ENCODE measurements around the gene SNAI3. TPM values are rescaled to one million over a fixed set of nuclear protein-coding genes. Genes with fewer than 3 reads are reported as not detected.

SNAI3 gene
- total RNA-seq, 2 donors from 2014 or later = 0.27 TPM; not detected in 1

GRCh38 chr16:88630433-88630832 lies 55.9 kb downstream of the SNAI3 start:
- no peak overlapping the region for H3K4me3 ChIP-seq
- ATAC-seq (ENCODE audit: insufficient number of reproducible peaks, low FRiP score, low read depth) (no peak), DNase-seq (ENCODE audit: low spot score) (no peak)
- H3K27me3 ChIP-seq (replicated peaks; ENCODE audit: insufficient read depth) = no peaks in the 10 kb centered on the region
- TF ChIP-seq CTCF (IDR thresholded peaks at IDR 0.05) = no peak
- no peaks in the 10 kb centered on the region for H3K9me3 ChIP-seq
- peaks cover 61% of the 10 kb centered on the region for H3K36me3 ChIP-seq
- no peak overlapping the region for H3K27ac ChIP-seq
- H3K4me1 ChIP-seq (ENCODE audit: control insufficient read depth in 1 of 2, low read depth in 2 of 2) = peaks cover 0 to 10% of the 10 kb centered on the region in 2 donors

- no peak for TF ChIP-seq CTCF (IDR thresholded peaks at IDR 0.05)
- no peak overlapping the region for H3K4me3 ChIP-seq
- no peaks in the 10 kb centered on the region for H3K9me3 ChIP-seq
- no peak overlapping the region for H3K27ac ChIP-seq
- ATAC-seq (ENCODE audit: insufficient number of reproducible peaks, low FRiP score, low read depth) (no peak), DNase-seq (ENCODE audit: low spot score) (no peak)
- peaks cover 0 to 9% of the 10 kb centered on the region in 2 donors for H3K4me1 ChIP-seq (ENCODE audit: control insufficient read depth in 1 of 2, low read depth in 2 of 2)
- H3K27me3 ChIP-seq (replicated peaks; ENCODE audit: insufficient read depth) = no peaks in the 10 kb centered on the region
- H3K36me3 ChIP-seq = peaks cover 67% of the 10 kb centered on the region
These were observed 56.5 kb downstream of the SNAI3 start for GRCh38 chr16:88629835-88630234.

GRCh38 chr16:88628512-88628974 lies 57.8 kb downstream of the SNAI3 start:
- Histone ChIP-seq H3K27me3 (replicated peaks; ENCODE audit: insufficient read depth) (no peaks in the 10 kb centered on the region), H3K36me3 (peaks cover 80% of the 10 kb centered on the region), H3K27ac (no peak overlapping the region), H3K4me1 (ENCODE audit: control insufficient read depth in 1 of 2, low read depth in 2 of 2) (no peaks in the 10 kb centered on the region), H3K4me3 (no peak overlapping the region), H3K9me3 (no peaks in the 10 kb centered on the region)
- ATAC-seq (ENCODE audit: insufficient number of reproducible peaks, low FRiP score, low read depth) (no peak), DNase-seq (ENCODE audit: low spot score) (no peak)
- TF ChIP-seq CTCF (IDR thresholded peaks at IDR 0.05) = no peak

Other genes starting within 250 kb of the SNAI3 start
- gene ZFPM1, start 233.2 kb downstream of the SNAI3 start, total RNA-seq = 1 to 10 TPM; 1.8 to 2.5 TPM
- 10 to 100 TPM; 21.8 to 30.3 TPM for gene ZC3H18, start 116.1 kb downstream of the SNAI3 start, total RNA-seq
- gene IL17C, start 47.9 kb downstream of the SNAI3 start, total RNA-seq = under 1 TPM in 1 of 2 donors, not detected in 1; 0.92 TPM
- 100 to 1,000 TPM; 169 to 295 TPM for gene CYBA, start 35.5 kb downstream of the SNAI3 start, total RNA-seq
- 10 to 100 TPM; 22.4 to 38.9 TPM for gene MVD, start 23.4 kb downstream of the SNAI3 start, total RNA-seq
- gene RNF166, start 19.9 kb upstream of the SNAI3 start, total RNA-seq = 10 to 100 TPM; 20.7 to 36.6 TPM
- 10 to 100 TPM; 11.1 to 21.0 TPM for gene CTU2, start 20.0 kb upstream of the SNAI3 start, total RNA-seq
- gene PIEZO1, start 98.7 kb upstream of the SNAI3 start, total RNA-seq = 100 to 1,000 TPM; 108 to 179 TPM
- gene CDT1, start 117.3 kb upstream of the SNAI3 start, total RNA-seq = under 1 TPM in 1 of 2 donors, not detected in 1; 0.71 TPM
- gene APRT, start 125.4 kb upstream of the SNAI3 start, total RNA-seq = 10 to 100 TPM; 45.5 to 80.7 TPM
- 10 to 100 TPM; 24.8 to 38.7 TPM for gene GALNS, start 170.4 kb upstream of the SNAI3 start, total RNA-seq
- gene TRAPPC2L, start 170.6 kb upstream of the SNAI3 start, total RNA-seq = 10 to 100 TPM; 12.4 to 31.4 TPM
- not detected for gene PABPN1L, start 180.2 kb upstream of the SNAI3 start, total RNA-seq